NCI-H82 treated with DMSO at 0.1 percent for 48 hours (cell line): ENCODE data around the gene FOXF2.

Source experiments
- DNase-seq: peaks from one replicate; lab custom pipeline; 2025; ENCODE audit not compliant: unreplicated experiment; lab: John Stamatoyannopoulos, UW

FOXF2 gene

DNA sequence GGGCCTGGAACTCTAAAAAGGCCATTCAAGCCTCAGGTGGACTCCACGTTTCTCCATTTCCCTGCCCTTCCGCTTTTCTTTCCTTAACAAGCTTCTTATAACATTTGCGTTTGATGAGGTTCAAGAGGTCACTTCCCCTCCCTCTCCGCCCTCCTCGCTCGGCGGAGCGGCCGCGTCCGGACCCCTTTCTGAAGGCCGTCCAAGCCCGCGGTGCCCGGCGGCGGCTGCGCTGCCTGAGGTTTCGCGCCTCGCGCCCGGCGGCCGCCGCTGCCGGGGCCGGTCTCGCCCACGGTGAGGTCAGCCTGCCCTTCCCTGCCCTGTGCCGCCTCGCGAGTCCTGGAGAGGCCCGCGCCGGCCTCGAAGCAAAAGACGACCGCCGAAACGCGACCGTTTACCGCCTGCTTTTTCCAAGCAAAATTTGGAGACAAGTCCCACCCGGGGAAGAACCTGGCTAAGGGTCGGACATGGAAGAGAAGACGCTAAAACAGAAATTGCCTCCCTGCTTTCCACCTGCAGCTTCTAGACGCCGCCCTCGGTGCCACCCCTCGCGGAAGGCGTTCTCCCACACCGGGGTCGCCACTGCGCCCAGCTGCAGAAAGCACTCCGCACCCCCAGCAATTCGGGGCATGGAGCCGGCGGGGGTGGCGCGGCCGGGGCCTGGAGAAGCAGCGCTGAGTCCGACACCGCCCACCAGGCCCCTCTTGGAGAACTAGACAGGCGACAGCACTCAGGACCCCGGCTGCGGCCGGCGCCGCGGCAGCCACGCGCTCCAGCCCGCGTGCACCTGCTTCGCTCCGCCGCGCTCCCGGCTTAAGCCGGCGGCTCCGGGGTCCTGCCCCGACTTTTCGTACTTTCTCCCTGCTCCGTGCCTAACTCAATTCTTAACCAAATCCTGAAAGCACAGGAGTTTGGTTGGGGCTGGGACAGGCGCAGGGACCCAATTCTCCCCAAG is 11.0 kb upstream of the FOXF2 start:
- DNase-seq = no peak

DNA sequence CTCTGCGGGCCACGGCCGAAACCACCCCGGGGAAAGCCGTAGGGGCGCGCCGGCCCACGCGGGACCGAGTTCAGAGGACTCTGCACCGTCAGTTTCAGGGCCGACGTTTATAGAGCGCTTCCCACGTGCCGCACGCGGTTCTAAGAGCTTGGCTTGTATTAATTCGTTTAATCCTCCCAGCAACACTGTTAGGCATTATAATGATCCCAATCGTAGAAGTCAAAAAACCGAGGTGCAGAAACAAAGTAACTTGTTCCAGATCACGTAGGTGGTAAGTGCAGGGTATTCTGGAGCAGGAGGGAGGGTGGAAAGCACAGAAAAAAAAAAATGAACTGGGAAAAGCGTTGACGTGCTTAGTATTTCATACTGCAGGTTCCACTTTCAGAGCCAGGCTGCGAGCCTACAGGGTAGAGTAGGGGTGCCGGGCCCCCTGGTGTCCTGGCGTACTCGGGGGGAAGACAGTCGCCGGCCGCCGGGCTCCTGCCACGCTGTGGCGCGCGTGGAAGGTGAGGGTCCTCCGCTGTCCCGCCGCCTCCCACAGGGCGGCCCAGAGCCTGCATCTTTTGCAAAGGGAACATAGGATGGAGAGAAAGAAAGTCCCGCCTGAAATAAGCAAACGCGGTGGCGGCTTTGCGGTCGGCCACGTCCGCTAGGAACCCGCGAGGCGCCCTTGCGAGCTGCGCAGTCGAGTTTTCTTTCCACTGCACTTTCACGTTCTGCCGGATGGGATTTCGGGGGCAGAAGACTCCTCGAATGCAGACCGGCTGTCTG is 10.2 kb upstream of the FOXF2 start:
- DNase-seq = no peak

DNA sequence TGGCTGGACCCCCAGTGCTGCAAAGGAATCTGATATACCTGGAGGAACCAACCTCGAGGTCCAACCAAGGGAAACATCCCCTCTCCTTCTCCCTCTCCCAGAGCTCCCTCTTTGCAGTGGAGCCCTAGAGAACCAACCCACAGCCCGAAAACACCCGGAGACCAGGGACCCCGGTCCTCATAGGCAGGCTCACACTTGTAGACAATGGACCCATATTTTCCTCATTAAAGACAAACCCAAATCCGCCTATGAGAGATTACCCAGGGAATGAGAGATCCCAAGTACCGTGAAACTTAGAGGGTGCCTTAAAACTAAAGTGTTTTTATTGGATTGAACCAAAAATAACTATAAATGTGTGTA is 9.6 kb upstream of the FOXF2 start:
- no peak for DNase-seq

DNA sequence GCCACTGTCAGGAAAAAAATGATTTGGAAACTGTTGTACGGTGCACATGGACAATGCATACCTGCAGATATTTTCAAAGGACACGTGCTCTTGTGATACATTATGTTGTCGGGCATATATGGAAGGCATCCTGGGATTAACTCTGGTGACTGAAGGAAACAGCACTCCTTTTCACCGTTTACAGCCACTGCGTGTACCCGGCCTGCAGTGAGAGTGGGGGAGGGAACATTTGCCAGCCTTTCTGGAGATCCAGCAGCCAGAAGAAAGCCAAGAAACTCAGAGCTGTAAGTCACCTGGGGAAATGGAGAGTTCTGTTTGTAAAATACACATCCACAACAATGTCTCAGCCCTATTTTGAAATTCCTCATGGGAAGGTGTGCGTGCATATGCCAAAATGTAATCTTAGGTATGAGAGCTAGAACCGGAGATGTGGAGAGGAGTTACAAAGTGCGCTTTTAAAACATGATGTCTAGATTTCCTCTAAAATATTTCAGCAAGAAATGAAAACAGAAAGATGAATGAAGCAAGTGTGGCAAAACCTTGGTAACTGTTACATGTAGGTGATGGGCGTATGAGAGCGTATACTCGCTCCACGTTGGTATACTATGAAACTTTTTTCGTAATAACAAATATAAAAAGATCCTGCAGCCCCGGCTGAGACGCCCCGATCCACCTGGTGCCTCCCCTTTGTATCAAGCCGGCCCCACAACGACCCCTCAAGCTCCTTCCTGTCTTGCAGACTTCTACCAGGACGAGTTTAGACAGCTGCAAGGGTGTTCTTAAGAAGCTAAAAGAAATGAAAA is 8.6 kb upstream of the FOXF2 start:
- DNase-seq = no peak

DNA sequence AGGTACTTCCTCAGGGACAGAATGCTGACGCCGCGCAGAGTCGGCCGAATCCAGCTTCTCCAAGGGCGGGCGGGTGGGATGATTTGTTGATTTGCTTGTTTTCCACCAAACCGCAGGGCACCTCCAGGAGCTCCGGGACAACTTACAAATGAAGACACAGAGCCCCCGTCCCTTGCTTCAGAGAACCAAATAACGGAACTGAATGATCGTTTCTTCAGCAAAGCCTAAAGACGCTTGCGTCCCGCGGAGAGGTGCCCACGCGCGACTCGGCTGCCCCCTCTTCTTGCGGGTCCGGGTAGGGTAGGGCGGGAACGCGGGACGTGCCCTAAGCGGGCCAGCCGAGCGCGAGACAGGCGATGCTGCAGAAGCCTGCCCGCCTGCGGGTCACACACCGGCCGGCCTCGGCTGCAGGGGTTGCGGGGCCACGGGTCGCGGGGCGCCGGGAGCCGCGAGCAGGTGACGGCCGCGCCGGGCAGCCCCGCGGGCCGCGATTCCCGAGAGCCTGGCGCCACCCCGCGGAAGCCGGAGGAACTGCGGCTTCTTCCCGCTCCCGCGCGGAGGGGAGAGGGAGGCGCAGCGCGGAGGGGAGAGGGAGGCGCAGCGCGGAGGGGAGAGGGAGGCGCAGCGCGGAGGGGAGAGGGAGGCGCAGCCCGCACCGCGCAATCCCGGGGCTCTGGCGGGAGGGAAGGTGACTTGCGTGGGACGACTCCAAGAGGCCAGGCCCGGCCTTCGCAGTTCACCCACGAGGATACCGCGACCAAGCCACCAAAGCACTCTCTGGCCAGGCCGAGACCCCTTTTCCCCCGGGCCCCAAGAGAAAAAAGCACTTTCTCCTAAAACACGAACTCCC is 7.7 kb upstream of the FOXF2 start:
- DNase-seq = peak; percentile 19

DNA sequence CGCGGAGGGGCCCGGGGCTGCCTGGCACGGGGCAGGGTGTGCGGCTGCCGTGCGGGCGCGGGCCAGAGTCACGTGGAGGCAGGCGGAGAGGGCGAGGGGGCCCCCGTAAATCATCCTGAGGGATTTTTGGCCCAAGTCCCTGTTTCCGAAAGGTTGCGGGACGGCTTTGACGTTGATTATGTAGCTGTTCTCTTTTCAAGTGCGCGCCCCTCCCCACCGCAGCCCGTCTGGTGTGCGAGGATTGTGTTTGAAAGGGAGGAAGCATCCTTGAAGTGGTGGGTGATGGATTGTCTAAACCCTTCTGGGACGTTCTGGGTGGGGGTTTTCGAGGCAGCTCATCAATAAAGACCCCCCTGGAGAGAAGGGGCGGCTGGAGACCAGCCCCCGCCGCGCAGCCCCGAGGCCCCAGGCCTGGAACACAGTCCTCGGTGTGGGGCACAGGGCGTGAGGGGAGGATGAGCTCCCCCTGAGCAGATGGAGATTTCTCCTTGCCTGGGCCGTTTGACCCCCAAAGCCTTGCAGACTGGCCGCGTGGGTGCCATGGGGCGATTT is 7.0 kb upstream of the FOXF2 start:
- no peak for DNase-seq

DNA sequence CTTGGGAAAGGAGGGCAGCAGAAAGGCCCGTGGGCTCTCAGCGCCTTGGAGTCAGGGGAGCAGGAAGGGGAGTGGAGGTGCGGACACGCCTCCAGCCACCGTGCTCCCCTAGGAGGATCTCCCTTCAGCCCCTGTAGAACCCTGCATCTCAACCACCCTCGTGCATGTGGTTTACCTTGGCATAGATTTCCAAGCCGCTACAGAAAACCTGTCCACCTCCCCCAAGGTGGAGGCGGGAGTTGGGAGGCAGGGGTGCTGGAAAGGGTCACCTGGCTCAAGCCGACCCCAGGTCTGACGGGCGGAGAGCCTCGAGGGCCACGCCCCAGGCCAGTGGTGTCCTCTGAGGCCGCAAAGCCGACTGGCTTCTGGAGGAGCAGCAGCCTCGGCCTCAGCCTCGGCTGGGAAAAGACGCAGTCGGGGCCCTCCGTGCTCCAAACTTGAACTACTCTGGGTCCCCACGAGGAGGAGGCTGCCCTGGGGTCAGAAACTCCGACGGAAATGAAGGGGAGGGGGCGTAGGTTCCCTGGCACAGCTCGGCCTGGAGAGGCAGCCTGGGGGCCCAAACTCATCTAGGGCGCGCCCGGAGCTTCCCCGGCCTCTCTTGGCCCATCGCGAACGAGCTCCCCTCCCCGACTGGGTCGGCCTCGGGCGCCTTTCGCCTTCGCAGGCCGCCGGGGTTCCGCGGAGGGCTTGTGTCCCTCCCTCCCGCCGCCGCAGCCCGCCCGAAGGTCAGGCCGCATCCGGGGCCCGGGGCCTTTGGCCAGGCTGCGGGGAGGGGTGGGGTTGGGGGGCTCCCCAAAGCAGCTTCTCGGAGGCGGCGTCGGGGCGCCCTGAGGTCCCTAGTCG is 6.3 kb upstream of the FOXF2 start:
- no peak for DNase-seq

DNA sequence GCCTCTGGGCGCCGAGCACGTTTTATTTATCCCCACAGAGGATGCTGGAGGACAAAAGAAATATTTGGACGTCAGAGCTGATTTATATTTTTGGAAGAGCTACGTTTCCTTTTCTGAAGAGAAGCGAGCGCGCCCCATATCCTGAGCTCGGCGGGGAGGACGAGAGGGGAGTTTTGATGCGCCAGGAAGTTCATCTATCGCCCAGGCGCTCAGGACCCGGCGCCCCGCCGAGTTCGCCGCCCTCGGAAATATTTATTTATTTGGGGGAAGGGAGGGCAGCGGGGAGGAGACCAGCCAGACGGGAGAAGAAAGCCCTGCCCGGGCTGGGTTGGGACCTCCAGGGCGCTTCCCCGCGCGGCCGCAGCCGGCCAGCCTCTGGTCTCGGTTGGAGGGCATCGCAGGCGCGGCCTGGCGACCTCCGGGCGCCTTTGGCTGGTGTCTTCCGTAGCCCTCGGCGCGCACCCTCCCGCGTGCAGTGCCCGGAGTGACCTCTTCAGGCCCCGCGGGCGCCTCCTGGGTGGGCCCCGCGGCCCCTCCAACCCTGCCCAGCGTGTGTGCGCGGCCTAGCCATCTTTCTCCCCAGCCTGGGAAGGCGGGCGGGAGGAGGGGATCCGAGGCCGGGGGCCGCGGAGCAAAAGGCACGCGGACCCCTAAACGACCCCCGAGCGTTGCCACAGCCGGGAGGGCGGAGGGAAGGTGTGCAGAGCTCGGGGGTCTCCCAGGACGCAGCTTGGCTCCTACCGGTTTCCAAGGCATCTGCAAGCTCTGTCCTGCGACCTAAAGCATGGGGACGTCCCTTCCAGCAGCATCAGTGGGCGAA is 5.4 kb upstream of the FOXF2 start:
- DNase-seq = no peak

DNA sequence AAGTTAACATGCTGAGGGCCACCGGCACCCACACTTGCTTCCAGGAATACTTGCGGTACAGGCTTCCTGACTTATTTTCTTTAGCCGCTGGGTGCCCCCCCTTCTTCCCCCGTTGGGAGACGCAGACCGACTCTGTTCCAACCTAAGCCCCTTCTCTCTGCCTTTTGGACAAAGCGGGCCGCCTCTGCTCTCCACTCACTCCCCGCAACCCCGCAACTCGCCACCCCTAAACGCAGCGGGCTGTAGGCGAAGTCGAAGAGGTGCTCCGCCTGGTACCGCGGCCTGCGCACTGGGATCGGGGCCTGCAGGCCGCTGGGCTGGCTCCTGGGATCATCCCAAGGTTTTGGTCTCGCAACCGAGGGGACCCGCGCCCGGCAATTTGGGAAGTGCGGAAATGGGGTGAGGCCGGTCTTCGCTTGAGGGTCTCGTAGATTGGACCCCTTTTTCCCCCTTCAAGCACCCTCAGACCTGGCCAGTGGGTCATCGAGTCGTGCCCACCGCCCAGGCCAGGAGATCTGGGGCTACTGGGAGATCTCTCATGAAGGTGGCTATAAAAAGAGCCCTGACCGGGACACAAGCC is 4.7 kb upstream of the FOXF2 start:
- DNase-seq = no peak

DNA sequence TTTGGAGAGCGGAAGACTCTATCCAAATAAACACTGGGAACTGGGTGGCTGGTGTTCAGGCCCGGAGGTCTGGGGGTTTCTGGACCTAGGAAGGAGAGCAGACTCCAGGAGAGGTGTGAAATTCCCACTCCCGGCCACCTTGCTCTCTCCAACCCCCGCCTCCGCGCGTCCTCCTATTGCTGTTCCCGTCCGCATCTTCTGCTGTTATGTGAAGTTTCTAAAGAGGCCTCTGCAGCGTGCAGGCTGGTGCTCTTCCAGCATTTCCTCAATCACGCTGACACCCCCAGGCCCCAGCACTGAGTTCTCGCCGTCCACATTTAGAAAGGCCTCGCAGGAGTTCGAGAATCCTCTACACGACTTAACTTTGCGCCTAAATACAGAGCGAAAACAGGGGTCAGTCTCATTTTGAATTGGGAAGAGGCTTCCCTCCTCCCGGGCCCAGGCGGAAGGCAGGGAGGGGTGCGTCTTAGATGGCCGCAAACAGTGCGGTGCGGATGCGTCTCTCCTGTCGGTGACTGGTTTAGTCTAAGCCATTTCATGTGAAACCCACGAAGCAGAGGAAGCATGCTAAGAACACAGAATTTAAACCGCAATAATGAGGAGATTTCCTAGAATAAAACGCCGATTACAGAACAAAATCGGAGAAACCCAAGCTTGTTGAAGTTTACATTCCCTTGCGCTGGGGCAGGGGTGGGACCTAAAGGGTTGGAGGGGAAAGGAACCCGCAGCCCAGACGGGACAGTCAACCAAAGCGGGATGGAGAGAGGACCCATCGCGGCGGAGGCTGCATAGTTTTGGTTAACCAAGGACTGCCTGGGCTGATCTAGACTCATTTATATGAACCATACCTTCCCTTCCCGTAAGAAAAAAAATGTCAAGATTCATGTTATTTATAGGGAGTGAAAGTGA is 4.0 kb upstream of the FOXF2 start:
- DNase-seq = no peak

DNA sequence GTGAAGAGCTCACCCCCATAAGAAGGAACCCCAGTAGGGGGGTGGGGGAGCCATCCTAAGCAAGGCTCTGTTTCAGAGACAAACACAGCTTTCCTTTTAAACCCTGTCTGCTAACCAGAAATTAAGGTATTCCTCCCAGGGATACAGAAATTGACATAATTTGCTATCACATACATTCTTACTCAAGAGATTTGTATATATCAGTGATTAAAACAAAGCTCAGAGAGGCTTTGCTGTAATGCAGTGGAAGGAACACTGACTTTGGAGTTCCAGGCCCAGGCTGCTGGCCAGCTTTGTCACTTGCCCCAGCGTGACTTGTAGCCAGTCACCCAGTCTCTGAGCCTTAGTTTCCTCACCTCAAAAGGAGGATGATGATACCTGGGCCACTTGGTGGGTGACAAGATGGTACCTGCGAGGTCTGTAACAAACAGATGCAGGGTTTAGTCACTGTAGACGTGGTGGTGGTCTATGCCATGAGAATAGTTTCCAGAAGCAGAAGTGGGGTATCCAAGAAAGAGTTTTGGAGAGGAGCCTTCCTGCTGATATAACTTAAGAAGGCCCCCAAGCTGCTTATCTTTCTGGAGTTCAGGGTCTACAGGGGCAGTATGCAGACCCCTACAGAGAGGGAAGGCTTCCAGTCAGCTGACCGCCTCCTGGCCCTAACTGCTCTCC is 3.2 kb upstream of the FOXF2 start:
- DNase-seq = no peak

DNA sequence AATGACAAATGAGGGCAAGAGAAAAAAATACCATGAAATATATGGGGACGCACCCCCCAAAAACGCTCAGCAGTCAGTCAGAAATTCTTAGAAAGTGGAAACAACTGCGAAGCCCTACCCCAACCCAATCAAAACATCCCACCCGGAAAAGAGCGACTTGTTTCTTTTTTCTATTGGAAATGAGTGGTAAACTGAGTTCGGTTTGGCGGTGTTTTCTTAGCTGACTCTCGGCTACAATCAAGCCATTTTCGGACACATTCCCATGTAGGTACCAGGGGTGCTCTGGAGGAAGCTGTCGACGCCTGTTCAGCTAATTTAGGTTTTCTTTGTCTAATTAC is 1.9 kb upstream of the FOXF2 start:
- no peak for DNase-seq

DNA sequence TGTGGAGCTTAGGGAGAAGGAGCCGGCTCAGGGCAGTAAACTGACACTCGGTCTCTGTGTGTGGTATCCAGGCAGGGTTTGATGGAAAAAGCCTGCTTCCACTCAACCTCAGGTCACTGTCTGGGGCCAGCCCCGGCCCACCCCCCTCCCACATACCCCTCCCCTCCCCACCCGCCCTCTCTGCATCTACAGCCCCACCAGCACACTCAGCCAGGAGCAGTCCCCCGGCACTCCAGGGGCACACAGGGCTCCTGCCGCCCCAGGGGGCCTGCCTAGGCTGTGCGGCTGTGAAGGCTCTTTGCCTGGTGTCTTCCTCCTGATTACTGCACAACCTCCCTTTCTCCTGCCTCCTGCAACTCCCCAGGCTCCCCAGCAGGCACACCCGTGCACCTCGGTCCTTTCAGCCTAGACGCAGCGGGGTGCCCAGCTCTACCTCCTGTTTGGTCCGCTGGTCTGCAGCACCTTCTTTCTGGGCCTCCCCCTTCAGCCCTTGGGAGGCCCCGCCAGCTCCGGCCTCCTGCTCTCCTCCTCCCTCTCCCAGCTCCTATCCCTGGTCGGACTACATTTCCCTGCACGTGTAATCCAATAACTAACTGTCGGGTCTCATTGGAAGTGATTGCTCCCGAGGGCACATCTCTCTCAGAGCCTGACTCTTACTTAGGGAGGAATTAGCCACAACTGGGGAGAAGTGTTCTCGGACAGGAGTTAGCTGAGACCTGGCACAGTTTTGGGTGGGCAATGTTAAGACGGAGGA is 1.3 kb upstream of the FOXF2 start:
- peak; percentile 66 for DNase-seq

DNA sequence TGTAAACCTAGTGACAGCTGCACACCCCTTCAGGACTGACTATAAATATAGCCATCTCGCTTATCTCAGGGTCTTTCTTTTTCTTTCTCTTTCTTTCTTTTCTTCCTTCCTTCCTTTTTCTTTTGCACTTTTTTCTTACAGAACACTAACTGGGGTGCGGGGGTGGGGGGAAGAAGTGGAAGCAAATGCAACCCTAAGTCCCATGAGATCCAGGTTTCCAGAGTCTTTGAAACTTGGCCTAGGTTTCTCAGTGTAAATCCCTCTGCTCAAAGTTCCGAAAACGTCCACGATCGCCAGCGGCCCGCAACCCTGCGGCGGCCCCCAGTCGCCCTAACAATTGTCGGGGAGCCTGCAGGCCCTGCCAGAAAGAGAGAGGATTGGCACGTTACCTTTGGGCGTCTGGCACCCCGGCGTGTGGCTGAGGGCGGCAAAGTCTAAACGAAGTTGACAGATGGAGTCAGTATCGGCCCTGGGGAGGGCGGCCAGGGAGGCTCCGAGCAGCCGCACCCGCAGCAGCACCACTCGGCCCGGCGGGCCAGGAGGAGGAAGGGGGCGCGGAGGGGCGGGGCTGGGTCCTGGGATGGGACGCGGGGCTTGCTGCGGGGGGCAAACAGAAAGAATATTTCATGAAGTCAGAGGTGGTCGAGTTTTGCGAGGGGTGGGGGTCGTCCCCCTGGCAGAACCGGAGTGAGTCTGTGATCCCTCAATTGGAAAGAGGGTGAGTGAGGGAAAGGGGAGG is 577 bp upstream of the FOXF2 start:
- DNase-seq = no peak
